AG09309 (cell line): ENCODE results near the gene CEBPA.

Source experiments
- DNase-seq: peaks from one replicate; pipeline ENCODE4 v3.0.0-alpha.2; 2010; ENCODE audit warnings: low read depth
- H3K4me3 ChIP-seq: 2 replicates; pipeline ENCODE4 v1.5.1; 2011; ENCODE audit warnings: mild to moderate bottlenecking, low read depth, low read length, moderate library complexity; ENCODE audit not compliant: control insufficient read depth
- CTCF ChIP-seq: IDR thresholded peaks from 2 replicates; pipeline ENCODE4 v1.5.1; 2011; ENCODE audit warnings: mild to moderate bottlenecking, low read depth, low read length, inconsistent platforms; ENCODE audit not compliant: insufficient read depth, control insufficient read depth; ENCODE audit errors: missing control alignments

The CEBPA gene

GRCh38 chr19:33287927-33288326 is 14.4 kb downstream of the CEBPA start:
- no peak for TF ChIP-seq CTCF
- no peak for DNase-seq
- H3K4me3 ChIP-seq: no peak overlapping the region

- no peak for TF ChIP-seq CTCF
- DNase-seq: no peak
- H3K4me3 ChIP-seq: no peak overlapping the region
Observed at GRCh38 chr19:33287438-33287837, 14.9 kb downstream of the CEBPA start.

- DNase-seq: no peak
- no peak overlapping the region for H3K4me3 ChIP-seq
- no peak for TF ChIP-seq CTCF
Observed at GRCh38 chr19:33286899-33287298, 15.4 kb downstream of the CEBPA start.

- DNase-seq: no peak
- H3K4me3 ChIP-seq: no peak overlapping the region
- TF ChIP-seq CTCF: no peak
Observed at GRCh38 chr19:33285441-33285927, 16.9 kb downstream of the CEBPA start.

GRCh38 chr19:33284756-33285155 is 17.6 kb downstream of the CEBPA start:
- no peak for TF ChIP-seq CTCF
- no peak overlapping the region for H3K4me3 ChIP-seq
- no peak for DNase-seq

GRCh38 chr19:33284146-33284643 is 18.1 kb downstream of the CEBPA start:
- no peak for DNase-seq
- H3K4me3 ChIP-seq: no peak overlapping the region
- no peak for TF ChIP-seq CTCF

- H3K4me3 ChIP-seq: no peak overlapping the region
- TF ChIP-seq CTCF: no peak
- no peak for DNase-seq
Observed at GRCh38 chr19:33283589-33283988, 18.7 kb downstream of the CEBPA start.
